ENCODE measurements around the gene SLC19A1.
"Not testable (repeated sequence)": the region's sequence is repeated elsewhere in the genome, so short reads cannot be mapped to it uniquely, and the experiment has no call there.

Gene SLC19A1

GRCh38 chr21:45570826-45571601, 28.8 kb upstream of the SLC19A1 start:
- Histone ChIP-seq H3K27ac (ENCODE audit: insufficient read depth, low read length, poor library complexity, severe bottlenecking) (no peak overlapping the region), H3K9me3 (ENCODE audit: control insufficient read depth, low read length) (no peaks in the 10 kb centered on the region), H3K27me3 (replicated peaks; ENCODE audit: control insufficient read depth, insufficient read depth, low read length, poor library complexity, severe bottlenecking) (no peaks in the 10 kb centered on the region), H3K36me3 (ENCODE audit: control insufficient read depth, insufficient read depth, low read length) (no peaks in the 10 kb centered on the region), H3K4me1 (ENCODE audit: control insufficient read depth, insufficient read depth, low read length, poor library complexity, severe bottlenecking) (no peaks in the 10 kb centered on the region), H3K4me3 (ENCODE audit: insufficient read depth, low read depth, low read length, poor library complexity, severe bottlenecking) (no peak overlapping the region)
- no peak for DNase-seq

GRCh38 chr21:45570071-45570470, 27.8 kb upstream of the SLC19A1 start:
- DNase-seq, result no peak
- no peaks in the 10 kb centered on the region for H3K27me3 ChIP-seq (replicated peaks; ENCODE audit: control insufficient read depth, insufficient read depth, low read length, poor library complexity, severe bottlenecking)
- H3K4me3 ChIP-seq (ENCODE audit: insufficient read depth, low read depth, low read length, poor library complexity, severe bottlenecking), result no peak overlapping the region
- no peaks in the 10 kb centered on the region for H3K36me3 ChIP-seq (ENCODE audit: control insufficient read depth, insufficient read depth, low read length)
- H3K9me3 ChIP-seq (ENCODE audit: control insufficient read depth, low read length), result no peaks in the 10 kb centered on the region
- no peak overlapping the region for H3K27ac ChIP-seq (ENCODE audit: insufficient read depth, low read length, poor library complexity, severe bottlenecking)
- H3K4me1 ChIP-seq (ENCODE audit: control insufficient read depth, insufficient read depth, low read length, poor library complexity, severe bottlenecking), result no peaks in the 10 kb centered on the region

- H3K27me3 ChIP-seq (replicated peaks; ENCODE audit: control insufficient read depth, insufficient read depth, low read length, poor library complexity, severe bottlenecking), result no peaks in the 10 kb centered on the region
- H3K4me1 ChIP-seq (ENCODE audit: control insufficient read depth, insufficient read depth, low read length, poor library complexity, severe bottlenecking), result no peaks in the 10 kb centered on the region
- H3K4me3 ChIP-seq (ENCODE audit: insufficient read depth, low read depth, low read length, poor library complexity, severe bottlenecking), result no peak overlapping the region
- no peak overlapping the region for H3K27ac ChIP-seq (ENCODE audit: insufficient read depth, low read length, poor library complexity, severe bottlenecking)
- no peaks in the 10 kb centered on the region for H3K9me3 ChIP-seq (ENCODE audit: control insufficient read depth, low read length)
- H3K36me3 ChIP-seq (ENCODE audit: control insufficient read depth, insufficient read depth, low read length), result no peaks in the 10 kb centered on the region
- DNase-seq, result no peak
These were observed 26.1 kb upstream of the SLC19A1 start for GRCh38 chr21:45568383-45568782.

- H3K27ac ChIP-seq (ENCODE audit: insufficient read depth, low read length, poor library complexity, severe bottlenecking); H3K36me3 ChIP-seq (ENCODE audit: control insufficient read depth, insufficient read depth, low read length); DNase-seq; H3K27me3 ChIP-seq (replicated peaks; ENCODE audit: control insufficient read depth, insufficient read depth, low read length, poor library complexity, severe bottlenecking); H3K4me3 ChIP-seq (ENCODE audit: insufficient read depth, low read depth, low read length, poor library complexity, severe bottlenecking); H3K4me1 ChIP-seq (ENCODE audit: control insufficient read depth, insufficient read depth, low read length, poor library complexity, severe bottlenecking); H3K9me3 ChIP-seq (ENCODE audit: control insufficient read depth, low read length): not testable (repeated sequence)
These were observed 21.9 kb upstream of the SLC19A1 start for GRCh38 chr21:45564137-45564536.

- Histone ChIP-seq H3K4me1 (ENCODE audit: control insufficient read depth, insufficient read depth, low read length, poor library complexity, severe bottlenecking) (no peaks in the 10 kb centered on the region), H3K27me3 (replicated peaks; ENCODE audit: control insufficient read depth, insufficient read depth, low read length, poor library complexity, severe bottlenecking) (no peaks in the 10 kb centered on the region), H3K9me3 (ENCODE audit: control insufficient read depth, low read length) (no peaks in the 10 kb centered on the region), H3K4me3 (ENCODE audit: insufficient read depth, low read depth, low read length, poor library complexity, severe bottlenecking) (no peak overlapping the region), H3K27ac (ENCODE audit: insufficient read depth, low read length, poor library complexity, severe bottlenecking) (no peak overlapping the region), H3K36me3 (ENCODE audit: control insufficient read depth, insufficient read depth, low read length) (no peaks in the 10 kb centered on the region)
- no peak for DNase-seq
These were observed 20.7 kb upstream of the SLC19A1 start for GRCh38 chr21:45562965-45563364.

- Histone ChIP-seq H3K9me3 (ENCODE audit: control insufficient read depth, low read length) (no peaks in the 10 kb centered on the region), H3K4me1 (ENCODE audit: control insufficient read depth, insufficient read depth, low read length, poor library complexity, severe bottlenecking) (no peaks in the 10 kb centered on the region), H3K27ac (ENCODE audit: insufficient read depth, low read length, poor library complexity, severe bottlenecking) (no peak overlapping the region), H3K27me3 (replicated peaks; ENCODE audit: control insufficient read depth, insufficient read depth, low read length, poor library complexity, severe bottlenecking) (no peaks in the 10 kb centered on the region), H3K36me3 (ENCODE audit: control insufficient read depth, insufficient read depth, low read length) (no peaks in the 10 kb centered on the region), H3K4me3 (ENCODE audit: insufficient read depth, low read depth, low read length, poor library complexity, severe bottlenecking) (no peak overlapping the region)
- no peak for DNase-seq
These were observed 20.2 kb upstream of the SLC19A1 start for GRCh38 chr21:45562402-45562801.

GRCh38 chr21:45561241-45561640, 19.0 kb upstream of the SLC19A1 start:
- H3K36me3 ChIP-seq (ENCODE audit: control insufficient read depth, insufficient read depth, low read length); H3K27ac ChIP-seq (ENCODE audit: insufficient read depth, low read length, poor library complexity, severe bottlenecking); DNase-seq; H3K4me3 ChIP-seq (ENCODE audit: insufficient read depth, low read depth, low read length, poor library complexity, severe bottlenecking); H3K4me1 ChIP-seq (ENCODE audit: control insufficient read depth, insufficient read depth, low read length, poor library complexity, severe bottlenecking); H3K9me3 ChIP-seq (ENCODE audit: control insufficient read depth, low read length); H3K27me3 ChIP-seq (replicated peaks; ENCODE audit: control insufficient read depth, insufficient read depth, low read length, poor library complexity, severe bottlenecking): not testable (repeated sequence)

- DNase-seq, result no peak
- no peaks in the 10 kb centered on the region for H3K9me3 ChIP-seq (ENCODE audit: control insufficient read depth, low read length)
- no peak overlapping the region for H3K4me3 ChIP-seq (ENCODE audit: insufficient read depth, low read depth, low read length, poor library complexity, severe bottlenecking)
- no peaks in the 10 kb centered on the region for H3K36me3 ChIP-seq (ENCODE audit: control insufficient read depth, insufficient read depth, low read length)
- H3K27ac ChIP-seq (ENCODE audit: insufficient read depth, low read length, poor library complexity, severe bottlenecking), result no peak overlapping the region
- peaks cover 4% of the 10 kb centered on the region for H3K4me1 ChIP-seq (ENCODE audit: control insufficient read depth, insufficient read depth, low read length, poor library complexity, severe bottlenecking)
- H3K27me3 ChIP-seq (replicated peaks; ENCODE audit: control insufficient read depth, insufficient read depth, low read length, poor library complexity, severe bottlenecking), result no peaks in the 10 kb centered on the region
These were observed 18.1 kb upstream of the SLC19A1 start for GRCh38 chr21:45560106-45561021.

- H3K4me3 ChIP-seq (ENCODE audit: insufficient read depth, low read depth, low read length, poor library complexity, severe bottlenecking), result no peak overlapping the region
- no peaks in the 10 kb centered on the region for H3K36me3 ChIP-seq (ENCODE audit: control insufficient read depth, insufficient read depth, low read length)
- no peaks in the 10 kb centered on the region for H3K27me3 ChIP-seq (replicated peaks; ENCODE audit: control insufficient read depth, insufficient read depth, low read length, poor library complexity, severe bottlenecking)
- H3K27ac ChIP-seq (ENCODE audit: insufficient read depth, low read length, poor library complexity, severe bottlenecking), result no peak overlapping the region
- peaks cover 4% of the 10 kb centered on the region for H3K4me1 ChIP-seq (ENCODE audit: control insufficient read depth, insufficient read depth, low read length, poor library complexity, severe bottlenecking)
- DNase-seq, result no peak
- H3K9me3 ChIP-seq (ENCODE audit: control insufficient read depth, low read length), result no peaks in the 10 kb centered on the region
These were observed 17.2 kb upstream of the SLC19A1 start for GRCh38 chr21:45559216-45560105.

Measured in effector memory CD4-positive, alpha-beta T cell (primary cell).